ENCODE data around the gene ADM5. TPM values are rescaled to one million over a fixed set of nuclear protein-coding genes. Genes with fewer than 3 reads are reported as not detected.

ADM5 gene
- total RNA-seq, 4 donors from 2014 or later = 1.0 to 2.6 (median 2.1) TPM; not detected in 1

DNA sequence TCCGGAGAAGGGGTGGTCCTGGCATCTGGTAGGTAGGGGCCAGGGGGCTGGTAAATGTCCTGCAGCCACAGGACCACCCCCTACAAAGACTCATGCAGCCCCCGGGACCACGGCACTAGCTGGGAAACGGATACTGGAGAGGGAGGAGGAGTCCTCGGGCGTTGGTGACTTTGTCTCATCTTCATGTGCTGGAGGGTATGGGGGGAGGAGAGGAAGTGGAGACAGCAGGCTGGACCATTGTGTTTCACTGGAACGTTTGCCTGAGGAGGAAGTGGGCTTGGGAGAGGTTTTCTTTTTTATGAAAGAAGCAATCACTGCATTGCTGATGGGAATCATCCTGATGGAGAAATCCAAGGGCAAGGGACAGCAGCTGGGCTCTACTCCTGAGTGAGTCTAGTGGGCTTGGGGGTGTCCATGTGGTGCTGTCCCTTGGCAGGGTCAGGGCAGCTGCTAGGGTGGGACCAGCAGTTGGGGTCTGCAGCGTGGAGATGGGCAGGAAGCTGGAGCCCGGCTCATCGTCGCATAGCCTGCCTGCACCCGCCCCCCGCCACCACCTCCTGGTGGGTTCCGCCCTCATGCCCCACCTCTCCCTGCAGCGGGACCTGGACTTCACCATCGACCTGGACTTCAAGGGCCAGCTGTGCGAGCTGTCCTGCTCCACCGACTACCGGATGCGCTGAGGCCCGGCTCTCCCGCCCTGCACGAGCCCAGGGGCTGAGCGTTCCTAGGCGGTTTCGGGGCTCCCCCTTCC is 1.7 kb upstream of the ADM5 start:
- TF ChIP-seq, protein P1, sequence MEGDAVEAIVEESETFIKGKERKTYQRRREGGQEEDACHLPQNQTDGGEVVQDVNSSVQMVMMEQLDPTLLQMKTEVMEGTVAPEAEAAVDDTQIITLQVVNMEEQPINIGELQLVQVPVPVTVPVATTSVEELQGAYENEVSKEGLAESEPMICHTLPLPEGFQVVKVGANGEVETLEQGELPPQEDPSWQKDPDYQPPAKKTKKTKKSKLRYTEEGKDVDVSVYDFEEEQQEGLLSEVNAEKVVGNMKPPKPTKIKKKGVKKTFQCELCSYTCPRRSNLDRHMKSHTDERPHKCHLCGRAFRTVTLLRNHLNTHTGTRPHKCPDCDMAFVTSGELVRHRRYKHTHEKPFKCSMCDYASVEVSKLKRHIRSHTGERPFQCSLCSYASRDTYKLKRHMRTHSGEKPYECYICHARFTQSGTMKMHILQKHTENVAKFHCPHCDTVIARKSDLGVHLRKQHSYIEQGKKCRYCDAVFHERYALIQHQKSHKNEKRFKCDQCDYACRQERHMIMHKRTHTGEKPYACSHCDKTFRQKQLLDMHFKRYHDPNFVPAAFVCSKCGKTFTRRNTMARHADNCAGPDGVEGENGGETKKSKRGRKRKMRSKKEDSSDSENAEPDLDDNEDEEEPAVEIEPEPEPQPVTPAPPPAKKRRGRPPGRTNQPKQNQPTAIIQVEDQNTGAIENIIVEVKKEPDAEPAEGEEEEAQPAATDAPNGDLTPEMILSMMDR (IDR thresholded peaks at IDR 0.05; ENCODE audit: low read depth) = no peak

DNA sequence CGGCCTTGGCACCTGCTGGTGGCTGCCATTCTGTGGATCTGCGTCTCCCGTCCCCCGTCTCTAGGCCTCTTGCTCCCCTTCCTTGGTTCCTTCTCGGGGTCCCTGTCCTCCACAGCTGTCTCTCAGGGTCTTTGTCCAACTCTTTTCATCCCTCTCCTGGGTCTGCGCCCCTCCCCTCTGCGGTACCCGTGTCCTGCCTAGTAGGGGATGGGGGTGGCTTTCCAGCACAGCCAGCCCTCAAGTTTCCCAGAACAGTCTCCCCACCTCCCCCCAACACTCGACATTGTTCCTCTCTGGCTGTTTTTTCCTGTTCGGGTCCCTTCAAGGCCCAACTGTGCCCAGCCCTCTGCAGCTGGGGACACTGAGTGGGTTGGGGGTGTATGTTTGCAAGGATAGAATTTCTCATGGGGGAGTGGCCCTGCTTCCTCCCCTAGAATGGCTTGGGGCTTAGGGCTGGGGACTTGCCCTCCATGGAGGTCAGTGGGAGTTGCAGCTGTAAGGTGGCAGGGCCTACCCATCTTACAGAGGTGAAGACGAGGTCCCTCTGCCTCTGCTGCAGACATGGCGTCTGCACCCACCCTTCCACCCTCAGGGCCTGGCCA is 762 bp upstream of the ADM5 start:
- TF ChIP-seq, protein P1 (IDR thresholded peaks at IDR 0.05; ENCODE audit: low read depth) = no peak

DNA sequence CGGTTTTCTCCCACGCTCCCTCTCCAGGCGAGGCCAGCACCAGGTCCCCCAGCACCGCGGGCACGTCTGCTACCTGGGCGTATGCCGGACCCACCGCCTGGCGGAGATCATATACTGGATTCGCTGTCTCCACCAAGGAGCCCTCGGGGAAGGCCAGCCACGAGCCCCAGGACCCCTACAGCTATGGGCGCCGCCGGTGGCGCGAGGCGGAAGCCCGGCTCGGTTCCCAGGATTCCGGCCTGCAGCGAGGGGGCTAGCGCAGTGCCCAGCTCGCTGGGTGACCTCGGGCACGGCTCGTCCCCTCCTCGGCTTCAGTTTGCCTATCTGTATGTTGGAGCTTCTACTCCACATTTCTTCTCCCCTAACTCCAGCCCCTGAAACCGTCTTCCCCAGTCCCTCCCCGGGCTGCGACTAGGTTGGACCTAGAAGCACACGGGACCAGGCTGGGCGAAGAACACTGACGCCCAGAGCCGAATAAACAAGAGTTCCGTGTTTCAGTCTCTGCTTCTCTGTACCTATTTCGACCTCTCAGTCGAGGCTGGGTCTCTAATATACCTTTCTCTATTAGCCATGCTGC is 773 bp downstream of the ADM5 start:
- TF ChIP-seq, protein P1 (IDR thresholded peaks at IDR 0.05; ENCODE audit: low read depth) = no peak

DNA sequence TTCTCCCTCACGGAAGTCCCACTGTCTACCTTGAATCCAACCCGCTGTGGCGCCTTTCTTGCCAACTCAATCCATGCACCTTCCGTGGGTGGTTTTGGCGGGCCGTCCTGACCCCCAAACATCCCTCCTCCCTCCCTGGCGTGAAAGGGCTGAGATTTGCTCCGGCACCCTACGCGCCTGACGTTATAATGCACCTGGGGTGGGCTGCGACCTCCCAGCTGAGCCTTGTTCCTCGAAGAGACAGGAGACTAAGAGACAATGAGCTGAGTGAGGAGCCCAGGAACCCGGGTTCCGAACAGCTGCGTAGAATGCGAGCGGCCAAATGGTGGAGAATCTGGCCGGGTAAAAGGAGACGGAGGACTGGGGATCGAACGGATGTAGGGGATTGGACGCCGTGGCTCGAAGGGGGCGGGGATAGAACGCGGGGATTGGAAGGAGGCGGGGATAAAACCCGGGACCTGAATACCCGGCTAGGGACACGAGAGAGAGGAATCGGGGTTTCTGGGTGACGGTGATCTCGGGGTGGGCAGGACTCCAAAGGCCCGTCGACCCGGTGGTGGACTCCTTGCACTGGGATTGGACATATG is 1.4 kb downstream of the ADM5 start, which contains the start of gene CPT1C:
TSS of gene CPT1C (plus strand) at position 461 of the 587 bp plus-strand sequence. CDS start 1,137 bp downstream, outside the sequence.
- TF ChIP-seq, protein P1 (IDR thresholded peaks at IDR 0.05; ENCODE audit: low read depth) = no peak

DNA sequence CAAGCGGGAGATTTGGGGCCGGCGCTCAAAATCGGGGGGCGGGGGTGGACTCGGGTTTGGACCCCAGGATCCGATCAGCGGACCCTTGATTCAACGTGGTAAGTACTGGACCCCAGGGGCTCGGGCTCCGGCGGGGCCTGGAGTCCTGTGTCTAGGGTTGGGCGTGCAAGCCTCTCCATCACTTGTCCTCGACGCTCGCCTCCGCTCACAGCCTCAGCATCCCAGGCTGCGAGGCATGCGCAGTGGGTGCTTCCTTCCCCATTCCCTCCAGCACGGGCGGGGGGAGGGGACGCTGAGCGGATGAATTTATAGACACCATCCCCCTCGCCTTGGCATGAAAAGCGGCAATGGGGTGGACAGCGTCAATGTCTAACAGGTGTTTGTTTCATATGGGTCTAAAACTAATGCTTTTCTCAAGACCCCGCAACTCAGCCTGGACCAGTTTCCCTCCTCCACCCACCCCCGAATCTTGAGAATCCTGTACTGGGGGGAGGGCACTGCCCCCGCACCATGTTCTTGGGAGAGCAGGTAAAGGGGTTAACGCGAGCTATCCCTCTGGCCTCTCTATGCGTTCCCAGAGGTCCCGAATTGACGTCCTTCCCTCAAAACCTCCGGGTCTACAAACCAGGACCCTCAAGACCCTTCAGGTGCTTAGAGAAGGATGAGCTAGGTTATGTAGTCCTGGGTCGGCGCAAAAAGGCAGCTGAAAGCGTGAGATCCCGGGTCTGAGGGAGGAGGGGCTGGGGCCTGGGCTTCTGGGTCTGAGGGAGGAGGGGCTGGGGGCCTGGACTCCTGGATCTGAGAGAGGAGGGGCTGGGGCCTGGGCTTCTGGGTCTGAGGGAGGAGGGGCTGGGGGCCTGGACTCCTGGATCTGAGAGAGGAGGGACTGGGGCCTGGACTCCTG is 2.1 kb downstream of the ADM5 start:
- TF ChIP-seq, protein P1 (IDR thresholded peaks at IDR 0.05; ENCODE audit: low read depth) = no peak

DNA sequence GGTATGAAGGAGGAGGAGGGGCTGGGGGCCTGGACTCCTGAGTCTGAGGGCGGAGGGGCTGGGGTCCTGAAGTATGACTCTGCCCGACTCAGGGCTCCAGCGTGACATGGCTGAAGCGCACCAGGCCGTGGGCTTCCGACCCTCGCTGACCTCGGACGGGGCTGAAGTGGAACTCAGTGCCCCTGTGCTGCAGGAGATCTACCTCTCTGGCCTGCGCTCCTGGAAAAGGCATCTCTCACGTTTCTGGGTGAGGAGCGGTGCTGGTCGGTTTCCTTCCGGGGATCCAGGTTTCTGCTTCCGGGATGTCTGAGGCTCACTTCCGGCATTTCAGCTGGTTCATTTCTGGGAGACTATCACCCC is 2.7 kb downstream of the ADM5 start:
- TF ChIP-seq, protein P1 (IDR thresholded peaks at IDR 0.05; ENCODE audit: low read depth) = no peak
